Naive thymus-derived CD8-positive, alpha-beta T cell (primary cell): ENCODE measurements around the gene TRPC4. TPM values are rescaled to one million over a fixed set of nuclear protein-coding genes. Genes with fewer than 3 reads are reported as not detected.

Experiments
- ATAC-seq, 2 donors: fragments of 150-1000 bp; cut with Tn5 transposase in 1 of 2; sonication (Bioruptor Pico), chemical (Tn5 transposase) in 1 of 2; 1 replicate in 1 of 2; 2 replicates in 1 of 2; pipeline ENCODE4 v1.10.0; 2021; ENCODE audit warnings: mild to moderate bottlenecking in 2 of 2, moderate library complexity in 2 of 2
- POLR2A ChIA-PET: fragments of 350-600 bp; sonication (Branson Sonifier 250); formaldehyde crosslinking; loops from one replicate; lab custom pipeline; 2021; ENCODE audit warnings: antibody characterized with exemption; lab: Charles Lee
- DNase-seq, 10 donors: peaks; one replicate each; pipeline versions ENCODE4 v3.0.0 to v3.0.0-alpha.2; 2020 to 2022
- H3K27ac Mint-ChIP-seq, 10 donors: one replicate each; pipeline ENCODE4 v1.8.0; 2020 to 2022; ENCODE audit warnings: mild to moderate bottlenecking in 10 of 10, mixed read lengths in 10 of 10, moderate library complexity in 4 of 10, inconsistent platforms in 1 of 10
- H3K27me3 Mint-ChIP-seq, 5 donors: one replicate each; pipeline ENCODE4 v1.8.0; 2021 to 2022; ENCODE audit warnings: mixed read lengths in 5 of 5
- H3K36me3 Mint-ChIP-seq, 3 donors: one replicate each; pipeline ENCODE4 v1.8.0; 2020 to 2022; ENCODE audit warnings: mixed read lengths in 3 of 3, mild to moderate bottlenecking in 2 of 3, inconsistent platforms in 1 of 3
- H3K4me1 Mint-ChIP-seq, 4 donors: one replicate each; pipeline ENCODE4 v1.8.0; 2021 to 2022; ENCODE audit warnings: mixed read lengths in 4 of 4
- H3K4me3 Mint-ChIP-seq, 10 donors: one replicate each; pipeline ENCODE4 v1.8.0; 2020 to 2022; ENCODE audit warnings: mild to moderate bottlenecking in 10 of 10, mixed read lengths in 10 of 10, moderate library complexity in 6 of 10, inconsistent platforms in 1 of 10
- H3K9me3 Mint-ChIP-seq, 9 donors: one replicate each; pipeline ENCODE4 v1.8.0; 2020 to 2022; ENCODE audit warnings: mixed read lengths in 9 of 9, mild to moderate bottlenecking in 3 of 9, inconsistent platforms in 1 of 9, moderate library complexity in 1 of 9
- polyA plus RNA-seq, 3 donors: library from polyadenylated mRNA; unstranded; fragments of 300-500 nt; fragmentation: Illumina TruSeq; gene quantifications; one replicate each; pipeline ENCODE4 v1.2.3, GENCODE V29; 2021
- total RNA-seq, 8 experiments: library from RNA in 2 of 8; stranded (reverse) in 2 of 8; gene quantifications; one replicate each; pipeline ENCODE4 v1.2.3 and lab custom pipeline; 2021 to 2026

Gene TRPC4
- total and polyA plus RNA-seq, 5 experiments from 2014 or later = not detected

GRCh38 chr13:37701306-37701705 lies 168.3 kb downstream of the TRPC4 start:
- H3K27me3 Mint-ChIP-seq = peaks cover 0 to 4% (median 0%) of the 10 kb centered on the region in 5 donors
- H3K4me1 Mint-ChIP-seq = no peaks in the 10 kb centered on the region
- peaks cover 0 to 20% (median 2%) of the 10 kb centered on the region in 9 donors for H3K9me3 Mint-ChIP-seq
- POLR2A ChIA-PET = no interaction called here
- no peaks in the 10 kb centered on the region for H3K36me3 Mint-ChIP-seq
- DNase-seq (no peak), ATAC-seq (no peak)
- no peak overlapping the region for H3K4me3 Mint-ChIP-seq
- H3K27ac Mint-ChIP-seq = no peak overlapping the region

- H3K9me3 Mint-ChIP-seq = peaks cover 0 to 22% (median 3%) of the 10 kb centered on the region in 9 donors
- POLR2A ChIA-PET = no interaction called here
- H3K27me3 Mint-ChIP-seq = peaks cover 0 to 4% (median 0%) of the 10 kb centered on the region in 5 donors
- H3K27ac Mint-ChIP-seq = no peak overlapping the region
- H3K4me3 Mint-ChIP-seq = no peak overlapping the region
- ATAC-seq = no peak
- DNase-seq = no peak
- H3K4me1 Mint-ChIP-seq = no peaks in the 10 kb centered on the region
- no peaks in the 10 kb centered on the region for H3K36me3 Mint-ChIP-seq
Observed at GRCh38 chr13:37700887-37701286, 168.7 kb downstream of the TRPC4 start.

- H3K4me1 Mint-ChIP-seq = no peaks in the 10 kb centered on the region
- no peaks in the 10 kb centered on the region for H3K36me3 Mint-ChIP-seq
- no peak overlapping the region for H3K4me3 Mint-ChIP-seq
- peaks cover 0 to 20% (median 2%) of the 10 kb centered on the region in 9 donors for H3K9me3 Mint-ChIP-seq
- peaks cover 0 to 4% (median 0%) of the 10 kb centered on the region in 5 donors for H3K27me3 Mint-ChIP-seq
- no peak for DNase-seq
- no peak for ATAC-seq
- POLR2A ChIA-PET = no interaction called here
- no peak overlapping the region for H3K27ac Mint-ChIP-seq
Observed at GRCh38 chr13:37695200-37695599, 174.4 kb downstream of the TRPC4 start.

DNA sequence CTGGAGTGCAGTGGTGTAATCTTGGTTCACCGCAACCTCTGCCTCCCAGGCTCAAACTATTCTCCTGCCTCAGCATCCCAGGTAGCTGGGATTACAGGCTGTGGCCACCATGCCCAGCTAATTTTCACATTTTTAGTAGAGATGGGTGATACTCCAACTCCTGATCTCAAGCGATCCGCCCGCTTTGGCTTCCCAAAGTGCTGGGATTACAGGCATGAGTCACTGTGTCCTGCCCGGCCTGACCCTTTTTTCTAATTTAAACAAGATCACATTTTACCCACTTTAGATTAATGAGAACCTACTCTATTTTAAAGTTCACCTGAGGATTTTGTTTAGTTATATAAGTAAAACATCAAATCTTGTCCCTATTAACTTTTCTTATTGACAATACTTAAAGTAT lies 179.2 kb downstream of the TRPC4 start:
- no peak for ATAC-seq
- Mint-ChIP-seq H3K36me3 (no peaks in the 10 kb centered on the region), H3K9me3 (peaks cover 0 to 4% (median 0%) of the 10 kb centered on the region in 9 donors), H3K27ac (no peak overlapping the region), H3K4me1 (no peaks in the 10 kb centered on the region), H3K27me3 (no peaks in the 10 kb centered on the region), H3K4me3 (no peak overlapping the region)
- POLR2A ChIA-PET = no interaction called here
- no peak for DNase-seq

GRCh38 chr13:37686501-37686900 lies 183.1 kb downstream of the TRPC4 start:
- no peak for ATAC-seq
- POLR2A ChIA-PET = no interaction called here
- H3K4me1 Mint-ChIP-seq = no peaks in the 10 kb centered on the region
- H3K9me3 Mint-ChIP-seq = peaks cover 0 to 4% (median 0%) of the 10 kb centered on the region in 9 donors
- H3K4me3 Mint-ChIP-seq = no peak overlapping the region
- DNase-seq = no peak
- H3K27ac Mint-ChIP-seq = no peak overlapping the region
- no peaks in the 10 kb centered on the region for H3K27me3 Mint-ChIP-seq
- H3K36me3 Mint-ChIP-seq = no peaks in the 10 kb centered on the region

DNA sequence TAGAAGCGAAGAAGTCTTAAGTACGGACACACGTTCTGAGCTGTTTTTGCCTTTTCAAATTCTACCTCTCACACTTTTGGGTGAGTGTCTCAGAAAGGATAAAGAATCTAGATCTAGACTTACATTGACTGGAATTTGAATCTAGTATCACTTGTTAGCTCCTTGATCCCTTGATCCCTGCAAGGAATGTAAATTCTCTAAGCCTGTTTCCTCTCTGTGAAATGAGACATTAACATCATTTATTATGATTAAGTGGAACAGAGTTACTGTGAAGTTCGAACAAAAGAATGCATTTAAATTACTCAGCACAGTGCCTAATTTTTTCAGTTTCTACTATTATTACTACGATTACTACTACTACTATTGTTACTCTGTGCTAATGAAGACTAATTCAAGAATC lies 184.4 kb downstream of the TRPC4 start:
- Mint-ChIP-seq H3K9me3 (peaks cover 0 to 4% (median 0%) of the 10 kb centered on the region in 9 donors), H3K27ac (no peak overlapping the region), H3K27me3 (no peaks in the 10 kb centered on the region), H3K4me1 (no peaks in the 10 kb centered on the region), H3K4me3 (no peak overlapping the region), H3K36me3 (no peaks in the 10 kb centered on the region)
- POLR2A ChIA-PET = no interaction called here
- DNase-seq (no peak), ATAC-seq (no peak)

GRCh38 chr13:37682496-37682895 lies 187.1 kb downstream of the TRPC4 start:
- DNase-seq (no peak), ATAC-seq (no peak)
- POLR2A ChIA-PET = no interaction called here
- H3K27ac Mint-ChIP-seq = no peak overlapping the region
- no peak overlapping the region for H3K4me3 Mint-ChIP-seq
- H3K27me3 Mint-ChIP-seq = no peaks in the 10 kb centered on the region
- H3K36me3 Mint-ChIP-seq = no peaks in the 10 kb centered on the region
- no peaks in the 10 kb centered on the region for H3K4me1 Mint-ChIP-seq
- H3K9me3 Mint-ChIP-seq = peaks cover 0 to 4% (median 0%) of the 10 kb centered on the region in 9 donors

DNA sequence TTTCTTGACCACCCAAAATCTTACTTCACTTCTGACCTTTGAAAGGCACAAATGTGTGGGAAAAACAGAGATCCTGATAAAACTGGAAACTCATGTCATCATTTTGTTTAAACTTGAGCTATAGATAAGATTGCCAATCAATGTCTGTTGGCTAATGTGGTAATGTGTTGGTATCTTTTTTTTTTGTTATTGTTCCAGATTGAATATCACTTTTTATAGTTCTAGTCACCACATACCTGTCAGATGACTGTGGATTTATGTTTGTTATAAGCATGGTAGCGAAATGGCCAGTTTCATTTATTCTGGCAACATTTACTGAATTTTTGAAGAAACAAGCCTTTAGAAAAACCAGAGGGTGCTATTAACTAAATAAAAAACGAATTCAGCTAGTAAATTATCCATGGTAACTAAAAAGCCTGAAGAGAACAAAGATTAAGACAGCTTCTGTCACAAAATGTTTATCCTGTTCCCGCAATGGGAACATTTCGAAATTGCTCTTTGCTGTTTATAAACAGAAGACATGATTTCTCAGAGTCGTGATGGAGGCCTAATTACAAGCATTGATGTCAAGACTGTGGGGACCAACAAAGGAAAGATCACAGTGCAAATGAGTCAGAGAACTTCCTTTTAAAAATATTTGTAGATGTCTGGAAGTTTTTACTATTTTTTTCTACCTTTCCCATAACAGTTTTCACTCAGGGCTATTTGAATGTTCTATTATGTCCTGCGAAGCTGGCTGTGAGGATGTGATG lies 188.1 kb downstream of the TRPC4 start:
- no peak overlapping the region for H3K27ac Mint-ChIP-seq
- no peaks in the 10 kb centered on the region for H3K27me3 Mint-ChIP-seq
- ATAC-seq (no peak), DNase-seq (no peak)
- no peaks in the 10 kb centered on the region for H3K4me1 Mint-ChIP-seq
- H3K4me3 Mint-ChIP-seq = no peak overlapping the region
- peaks cover 0 to 4% (median 0%) of the 10 kb centered on the region in 9 donors for H3K9me3 Mint-ChIP-seq
- POLR2A ChIA-PET = no interaction called here
- H3K36me3 Mint-ChIP-seq = no peaks in the 10 kb centered on the region

DNA sequence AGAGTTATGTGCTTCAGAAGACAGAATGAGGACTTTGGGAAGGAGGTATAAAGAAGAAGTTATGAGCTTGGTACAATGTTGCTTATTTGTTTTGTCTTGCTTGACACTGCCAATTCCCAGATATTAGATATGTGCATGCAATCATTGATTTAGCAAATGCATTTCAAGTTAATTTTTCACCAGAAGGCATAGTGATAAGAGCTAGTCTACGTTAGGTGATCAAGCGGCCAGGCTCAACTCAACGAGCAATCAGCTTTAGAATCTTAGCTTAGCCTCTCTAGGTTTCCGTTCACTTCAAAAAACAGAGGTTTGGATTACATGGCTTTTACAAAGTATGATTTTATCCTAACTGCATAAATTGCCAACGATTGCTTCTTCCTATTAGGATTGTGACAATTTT lies 189.4 kb downstream of the TRPC4 start:
- H3K27ac Mint-ChIP-seq = no peak overlapping the region
- peaks cover 0 to 4% (median 0%) of the 10 kb centered on the region in 9 donors for H3K9me3 Mint-ChIP-seq
- DNase-seq = no peak
- H3K27me3 Mint-ChIP-seq = no peaks in the 10 kb centered on the region
- H3K36me3 Mint-ChIP-seq = no peaks in the 10 kb centered on the region
- no peaks in the 10 kb centered on the region for H3K4me1 Mint-ChIP-seq
- H3K4me3 Mint-ChIP-seq = no peak overlapping the region
- POLR2A ChIA-PET = no interaction called here
- ATAC-seq = no peak

- Mint-ChIP-seq H3K36me3 (no peaks in the 10 kb centered on the region), H3K27ac (no peak overlapping the region), H3K4me3 (no peak overlapping the region), H3K4me1 (no peaks in the 10 kb centered on the region), H3K27me3 (no peaks in the 10 kb centered on the region), H3K9me3 (peaks cover 0 to 4% (median 0%) of the 10 kb centered on the region in 9 donors)
- POLR2A ChIA-PET = no interaction called here
- ATAC-seq (no peak), DNase-seq (no peak)
Observed at GRCh38 chr13:37679043-37679442, 190.5 kb downstream of the TRPC4 start.

DNA sequence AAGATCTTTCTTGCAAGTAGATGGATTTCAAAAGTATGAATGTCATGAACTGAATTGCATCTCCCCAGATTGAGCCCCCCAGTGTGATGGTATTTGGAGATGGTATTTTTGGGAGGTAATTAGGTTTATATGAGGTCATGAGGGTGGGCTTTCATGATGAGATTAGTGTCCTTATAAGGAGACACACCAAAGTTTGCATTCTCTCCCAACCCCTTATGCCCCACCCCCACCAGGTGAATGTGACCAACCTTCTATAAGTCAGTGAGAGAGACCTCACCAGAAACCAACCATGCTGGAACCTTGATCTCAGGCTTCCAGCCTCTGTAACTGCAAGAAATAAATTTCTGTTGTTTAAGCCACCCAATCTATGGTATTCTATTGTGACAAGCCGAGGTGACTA lies 199.7 kb downstream of the TRPC4 start:
- POLR2A ChIA-PET = no interaction called here
- Mint-ChIP-seq H3K36me3 (no peaks in the 10 kb centered on the region), H3K27ac (no peak overlapping the region), H3K4me3 (no peak overlapping the region), H3K9me3 (peaks cover 0 to 12% (median 3%) of the 10 kb centered on the region in 9 donors), H3K4me1 (no peaks in the 10 kb centered on the region), H3K27me3 (no peaks in the 10 kb centered on the region)
- ATAC-seq = no peak
- DNase-seq = no peak

GRCh38 chr13:37667702-37668101 lies 201.9 kb downstream of the TRPC4 start:
- H3K36me3 Mint-ChIP-seq = no peaks in the 10 kb centered on the region
- no peak overlapping the region for H3K4me3 Mint-ChIP-seq
- POLR2A ChIA-PET = no interaction called here
- DNase-seq = no peak
- H3K27me3 Mint-ChIP-seq = no peaks in the 10 kb centered on the region
- H3K9me3 Mint-ChIP-seq = peaks cover 0 to 12% (median 3%) of the 10 kb centered on the region in 9 donors
- ATAC-seq = no peak
- no peak overlapping the region for H3K27ac Mint-ChIP-seq
- no peaks in the 10 kb centered on the region for H3K4me1 Mint-ChIP-seq

DNA sequence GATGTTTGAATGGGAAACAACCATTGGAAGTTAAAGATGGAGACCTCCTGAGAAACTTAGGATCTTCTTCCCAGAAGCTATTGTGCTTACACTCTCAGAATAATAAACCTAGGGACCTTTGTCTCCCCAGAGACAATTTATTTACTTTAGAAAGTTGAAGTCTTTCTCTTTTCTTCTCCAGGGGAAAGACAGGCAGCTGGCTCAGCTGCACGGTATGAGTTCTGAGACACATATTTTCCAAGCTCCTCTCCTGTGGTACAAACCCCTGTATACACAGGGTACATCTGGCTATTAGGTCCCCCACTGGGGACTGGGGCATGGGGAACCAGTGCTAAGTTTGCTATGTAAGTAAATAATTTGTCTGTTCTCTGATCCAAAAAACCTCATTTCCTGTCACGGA lies 203.5 kb downstream of the TRPC4 start:
- Mint-ChIP-seq H3K9me3 (peaks cover 0 to 12% (median 3%) of the 10 kb centered on the region in 9 donors), H3K36me3 (no peaks in the 10 kb centered on the region)
- POLR2A ChIA-PET = no interaction called here

DNA sequence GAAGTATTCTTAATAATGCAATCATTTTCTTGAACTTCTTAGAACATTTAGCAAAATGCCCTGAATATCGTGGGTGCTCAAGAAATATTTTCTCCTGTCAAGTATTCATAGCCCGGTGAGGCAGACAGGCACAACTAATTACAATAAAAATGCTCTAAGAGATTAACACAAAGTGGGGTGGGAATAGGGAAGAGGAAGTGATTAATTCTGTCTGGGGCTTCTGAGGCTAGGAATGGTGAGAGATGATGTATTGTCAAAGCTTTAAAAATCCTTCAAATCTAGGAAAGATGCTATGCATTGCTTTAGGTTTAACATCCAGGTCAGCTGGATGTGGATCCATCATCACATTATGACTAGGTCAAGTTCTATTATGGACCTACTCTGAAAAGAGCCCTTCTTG lies 204.2 kb downstream of the TRPC4 start:
- H3K4me3 Mint-ChIP-seq = no peak overlapping the region
- no peaks in the 10 kb centered on the region for H3K27me3 Mint-ChIP-seq
- DNase-seq = no peak
- POLR2A ChIA-PET = no interaction called here
- no peaks in the 10 kb centered on the region for H3K36me3 Mint-ChIP-seq
- ATAC-seq = no peak
- H3K9me3 Mint-ChIP-seq = peaks cover 0 to 12% (median 3%) of the 10 kb centered on the region in 9 donors
- H3K4me1 Mint-ChIP-seq = no peaks in the 10 kb centered on the region
- no peak overlapping the region for H3K27ac Mint-ChIP-seq

More for the DNA sequence above, 203.5 kb downstream of the TRPC4 start:
- no peaks in the 10 kb centered on the region for H3K4me1 Mint-ChIP-seq
- H3K27me3 Mint-ChIP-seq = no peaks in the 10 kb centered on the region
- no peak overlapping the region for H3K27ac Mint-ChIP-seq
- H3K4me3 Mint-ChIP-seq = no peak overlapping the region
- no peak for DNase-seq
- ATAC-seq = no peak
